HepG2 (cell line): ENCODE results near the gene C1QC. TPM values are rescaled to one million over a fixed set of nuclear protein-coding genes. Genes with fewer than 3 reads are reported as not detected.

Source experiments
- ATAC-seq: fragments of 200-7000 bp; cut with Tn5 transposase; 3 replicates; pipeline ENCODE4 v1.9.1; 2020; ENCODE audit warnings: mild to moderate bottlenecking, moderate library complexity
- BruUV-seq: library from RNA; stranded (reverse); fragments of 400-500 nt; replicated peaks from 2 replicates; lab custom pipeline; 2021; lab: Mats Ljungman, UMichigan
- CTCF ChIA-PET: fragments of 300-600 bp; formaldehyde crosslinking; extraction: SDS; loops from one replicate; lab custom pipeline; 2021; ENCODE audit warnings: low total read pairs, inconsistent platforms, low intra/inter-chr PET ratio; lab: Yijun Ruan, JAX
- POLR2A ChIA-PET: fragments of 350-600 bp; sonication (Branson Sonifier 250); formaldehyde crosslinking; loops from one replicate; lab custom pipeline; 2020; ENCODE audit warnings: antibody characterized with exemption, inconsistent platforms; lab: Yijun Ruan, JAX
- DNase-seq: peaks from one replicate; pipeline ENCODE4 v3.0.0-alpha.2; 2015; ENCODE audit warnings: low spot score
- FAIRE-seq: peaks from 3 replicates; lab custom pipeline; 2011; peaks lifted over from hg19 to GRCh38; lab: Jason Lieb, UNC
- H2AFZ ChIP-seq: one replicate; pipeline ENCODE4 v1.6.1; 2011; ENCODE audit warnings: low read length, inconsistent platforms
- H3K27ac ChIP-seq: fragments of 300-600 bp; 3 replicates; pipeline ENCODE4 v1.8.0; 2011; ENCODE audit warnings: mixed run types, mild to moderate bottlenecking, mixed read lengths, low read length, inconsistent platforms; ENCODE audit not compliant: insufficient read depth; ENCODE audit errors: extremely low read length
- H3K27me3 ChIP-seq, 2 experiments: fragments of 200-600 bp in 1 of 2; 2 replicates in 1 of 2; 3 replicates in 1 of 2; pipeline versions ENCODE4 v1.6.0 to v1.8.0; 2011; ENCODE audit warnings: low read length in 2 of 2, mild to moderate bottlenecking in 2 of 2, moderate library complexity in 2 of 2, inconsistent platforms in 1 of 2; ENCODE audit not compliant: insufficient read depth in 2 of 2, control insufficient read depth in 1 of 2
- H3K36me3 ChIP-seq, 2 experiments: fragments of 200-600 bp in 1 of 2; replicated peaks in 1 of 2; 2 replicates in 1 of 2; 3 replicates in 1 of 2; pipeline versions ENCODE4 v1.5.1 to v1.8.0; 2011; ENCODE audit warnings: low read length in 2 of 2, inconsistent platforms in 1 of 2; ENCODE audit not compliant: insufficient read depth in 2 of 2, control insufficient read depth in 1 of 2
- H3K4me1 ChIP-seq: 2 replicates; pipeline ENCODE4 v1.5.1; 2012; ENCODE audit warnings: low read length, inconsistent platforms; ENCODE audit not compliant: insufficient read depth
- H3K4me2 ChIP-seq: 2 replicates; pipeline ENCODE4 v1.6.0; 2011; ENCODE audit warnings: low read depth, low read length, inconsistent platforms
- H3K4me3 ChIP-seq, 3 experiments: fragments of 200-600 bp in 1 of 3; sonication (generic), shearing (Covaris generic) in 1 of 3; replicated peaks in 1 of 3; 2 replicates each; pipeline ENCODE4 v1.5.1; 2011 to 2016; ENCODE audit warnings: low read length in 3 of 3, inconsistent platforms in 2 of 3, low read depth in 2 of 3, mild to moderate bottlenecking in 2 of 3, control low read depth in 1 of 3, mixed read lengths in 1 of 3; ENCODE audit not compliant: insufficient read depth in 1 of 3
- H3K79me2 ChIP-seq: one replicate; pipeline ENCODE4 v1.6.1; 2011; ENCODE audit warnings: low read length, inconsistent platforms; ENCODE audit not compliant: insufficient read depth
- H3K9ac ChIP-seq: 2 replicates; pipeline ENCODE4 v1.6.0; 2011; ENCODE audit warnings: mild to moderate bottlenecking, low read depth, low read length, inconsistent platforms; ENCODE audit not compliant: insufficient read depth
- H3K9me3 ChIP-seq: 2 replicates; pipeline ENCODE4 v1.5.1; 2012; ENCODE audit warnings: mild to moderate bottlenecking, low read length
- H4K20me1 ChIP-seq: 2 replicates; pipeline ENCODE4 v1.6.0; 2011; ENCODE audit warnings: inconsistent platforms, mild to moderate bottlenecking, low read length, moderate library complexity; ENCODE audit not compliant: insufficient read depth
- HMG20A ChIP-seq: IDR thresholded peaks from 2 replicates; pipeline ENCODE4 v1.6.1; 2016; ENCODE audit warnings: borderline replicate concordance
- KDM3A ChIP-seq: IDR thresholded peaks from 2 replicates; pipeline ENCODE4 v1.6.1; 2018; ENCODE audit warnings: low read depth, missing compliant biosample characterization
- KMT2B ChIP-seq: IDR thresholded peaks from 2 replicates; pipeline ENCODE4 v1.6.1; 2016; ENCODE audit warnings: missing genetic modification reagents, missing compliant biosample characterization
- MED1 ChIP-seq: sonication (generic); formaldehyde crosslinking; IDR thresholded peaks from 2 replicates; pipeline ENCODE4 v1.4.0; 2020; ENCODE audit warnings: missing genetic modification reagents
- NFE2L1 ChIP-seq: sonication (generic); formaldehyde crosslinking; IDR thresholded peaks from 2 replicates; pipeline ENCODE4 v1.4.0; 2020; ENCODE audit warnings: missing genetic modification reagents, mild to moderate bottlenecking, borderline replicate concordance
- ZFP37 ChIP-seq: sonication (generic); formaldehyde crosslinking; IDR thresholded peaks from 2 replicates; pipeline ENCODE4 v1.4.0; 2020; ENCODE audit warnings: missing genetic modification reagents, borderline replicate concordance
- ZKSCAN8 ChIP-seq: IDR thresholded peaks from 2 replicates; pipeline ENCODE4 v1.6.1; 2016; ENCODE audit warnings: borderline replicate concordance, missing genetic modification reagents, missing compliant biosample characterization
- ZNF143 ChIP-seq: sonication (generic); formaldehyde crosslinking; IDR thresholded peaks from 2 replicates; pipeline ENCODE4 v1.4.0; 2020; ENCODE audit warnings: missing genetic modification reagents
- ZNF263 ChIP-seq: sonication (generic); formaldehyde crosslinking; IDR thresholded peaks from 2 replicates; pipeline ENCODE4 v1.4.0; 2020; ENCODE audit warnings: missing genetic modification reagents
- ZNF317 ChIP-seq: sonication (generic); formaldehyde crosslinking; IDR thresholded peaks from 2 replicates; pipeline ENCODE4 v1.5.0; 2020; ENCODE audit warnings: mild to moderate bottlenecking, missing genetic modification reagents
- ZNF326 ChIP-seq: sonication (generic); formaldehyde crosslinking; IDR thresholded peaks from 2 replicates; pipeline ENCODE4 v1.4.0; 2020; ENCODE audit warnings: missing genetic modification reagents, borderline replicate concordance
- ZNF7 ChIP-seq: IDR thresholded peaks from 2 replicates; pipeline ENCODE4 v1.6.1; 2016; ENCODE audit warnings: missing biosample characterization, missing genetic modification reagents
- ZNF713 ChIP-seq: sonication (generic); formaldehyde crosslinking; IDR thresholded peaks from 2 replicates; pipeline ENCODE4 v1.4.0; 2020; ENCODE audit warnings: mild to moderate bottlenecking, missing genetic modification reagents
- ZNF724P ChIP-seq: sonication (generic); formaldehyde crosslinking; IDR thresholded peaks from 2 replicates; pipeline ENCODE4 v1.8.0; 2022; ENCODE audit warnings: missing genetic modification reagents, borderline replicate concordance
- ZNF780A ChIP-seq: sonication (generic); formaldehyde crosslinking; IDR thresholded peaks from 2 replicates; pipeline ENCODE4 v1.8.0; 2022; ENCODE audit warnings: mild to moderate bottlenecking, missing genetic modification reagents, moderate library complexity
- ZNF83 ChIP-seq: sonication (generic); formaldehyde crosslinking; IDR thresholded peaks from 2 replicates; pipeline ENCODE4 v1.4.0; 2020; ENCODE audit warnings: missing genetic modification reagents, mild to moderate bottlenecking, borderline replicate concordance
- ZSCAN12 ChIP-seq: sonication (generic); formaldehyde crosslinking; IDR thresholded peaks from 2 replicates; pipeline ENCODE4 v1.9.0; 2021; ENCODE audit warnings: mild to moderate bottlenecking, missing genetic modification reagents
- WGBS: methylation state at CpG from one replicate; pipeline ENCODE4 v1.1.6; 2017; ENCODE audit warnings: low lambda C conversion rate; 5-methylcytosine and 5-hydroxymethylcytosine counted together
- in situ Hi-C: cut with HindIII; loops from 2 replicates; pipeline ENCODE4 v1.10.0; 2017; ENCODE audit warnings: low pct_unique_long_range_greater_than_20kb; ENCODE audit not compliant: extremely low pct_ligation_motif_present
- intact Hi-C: fragments of 100-400 bp; cut with micrococcal nuclease; formaldehyde crosslinking; loops from one replicate; pipeline ENCODE4 v1.10.0; 2022; ENCODE audit not compliant: unreplicated experiment
- polyA plus RNA-seq, 8 experiments: library from polyadenylated mRNA; depleted of rRNA in 3 of 8; stranded (reverse) in 7 of 8; unstranded in 1 of 8; fragments of >200 nt; fragmentation: Illumina TruSeq in 4 of 8; extraction: Trizol in 4 of 8; gene quantifications; 2 replicates each; pipeline versions ENCODE4 v1.2.1 to v1.2.3, GENCODE V29; 2011 to 2016; ENCODE audit warnings: low read depth in 4 of 8, missing spikeins in 1 of 8, mixed read lengths in 1 of 8; ENCODE audit not compliant: insufficient read depth in 1 of 8
- total RNA-seq, 5 experiments: library from RNA; depleted of rRNA; stranded (reverse); fragments of >200 nt; fragmentation: Illumina TruSeq; extraction: Trizol; gene quantifications; 2 replicates each; pipeline ENCODE4 v1.2.3, GENCODE V29; 2016; ENCODE audit warnings: low read depth in 1 of 5
- TF ChIP-seq, protein P1 (sequence below): sonication (generic); formaldehyde crosslinking; IDR thresholded peaks from 2 replicates; pipeline ENCODE4 v1.8.1; 2023; ENCODE audit warnings: missing genetic modification reagents, mild to moderate bottlenecking, borderline replicate concordance
- TF ChIP-seq, protein P2 (sequence below): fragments of 450-650 bp; IDR thresholded peaks from 2 replicates; pipeline ENCODE4 v1.6.1; 2017; ENCODE audit warnings: mild to moderate bottlenecking
- TF ChIP-seq, protein P3 (sequence below): sonication (generic); formaldehyde crosslinking; IDR thresholded peaks from 2 replicates; pipeline ENCODE4 v1.9.0; 2021; ENCODE audit warnings: missing genetic modification reagents, borderline replicate concordance

Gene C1QC
- total and polyA plus RNA-seq, 2 of the 13 experiments (the other 11 are each of a cell fraction or from before 2014, with no cell fraction given), result not detected

DNA sequence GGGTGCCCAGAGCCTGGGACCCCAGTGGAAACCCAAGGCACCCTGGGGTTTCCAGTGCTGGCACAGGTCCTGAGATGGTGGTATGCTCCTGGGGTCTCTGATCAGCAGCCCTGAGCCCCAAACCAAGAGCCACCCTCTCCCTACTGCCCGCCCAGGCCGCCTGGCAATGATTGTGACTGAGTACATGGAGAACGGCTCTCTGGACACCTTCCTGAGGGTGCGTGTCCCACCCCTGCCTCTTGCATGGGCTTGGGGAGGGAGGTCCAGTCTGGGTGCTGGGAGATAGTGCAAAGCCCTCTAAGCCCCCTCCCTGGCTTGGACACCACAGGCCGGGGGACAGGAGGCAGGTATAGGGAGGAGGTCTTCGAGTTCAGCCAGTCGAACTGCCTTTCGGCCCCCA lies 45.4 kb upstream of the C1QC start:
- WGBS, result no CpG with 5 or more reads among the region's 8 CpGs
- ChIA-PET POLR2A (no interaction called here), CTCF (no interaction called here)
- no peaks in the 10 kb centered on the region for H3K36me3 ChIP-seq
- H3K4me2 ChIP-seq, result no peak overlapping the region
- H3K4me3 ChIP-seq, result no peak overlapping the region
- H3K27ac ChIP-seq, result no peak overlapping the region
- no peak overlapping the region for H3K9ac ChIP-seq
- no peak for TF ChIP-seq KDM3A (CRISPR knock-in tag)
- no peak for TF ChIP-seq ZNF780A (CRISPR knock-in tag)
- TF ChIP-seq, protein P1, sequence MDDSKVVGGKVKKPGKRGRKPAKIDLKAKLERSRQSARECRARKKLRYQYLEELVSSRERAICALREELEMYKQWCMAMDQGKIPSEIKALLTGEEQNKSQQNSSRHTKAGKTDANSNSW (CRISPR knock-in tag), result no peak
- TF ChIP-seq ZNF713 (CRISPR knock-in tag), result no peak
- no peak for TF ChIP-seq MED1 (CRISPR knock-in tag)
- TF ChIP-seq ZNF317 (CRISPR knock-in tag), result no peak
- TF ChIP-seq, protein P2, sequence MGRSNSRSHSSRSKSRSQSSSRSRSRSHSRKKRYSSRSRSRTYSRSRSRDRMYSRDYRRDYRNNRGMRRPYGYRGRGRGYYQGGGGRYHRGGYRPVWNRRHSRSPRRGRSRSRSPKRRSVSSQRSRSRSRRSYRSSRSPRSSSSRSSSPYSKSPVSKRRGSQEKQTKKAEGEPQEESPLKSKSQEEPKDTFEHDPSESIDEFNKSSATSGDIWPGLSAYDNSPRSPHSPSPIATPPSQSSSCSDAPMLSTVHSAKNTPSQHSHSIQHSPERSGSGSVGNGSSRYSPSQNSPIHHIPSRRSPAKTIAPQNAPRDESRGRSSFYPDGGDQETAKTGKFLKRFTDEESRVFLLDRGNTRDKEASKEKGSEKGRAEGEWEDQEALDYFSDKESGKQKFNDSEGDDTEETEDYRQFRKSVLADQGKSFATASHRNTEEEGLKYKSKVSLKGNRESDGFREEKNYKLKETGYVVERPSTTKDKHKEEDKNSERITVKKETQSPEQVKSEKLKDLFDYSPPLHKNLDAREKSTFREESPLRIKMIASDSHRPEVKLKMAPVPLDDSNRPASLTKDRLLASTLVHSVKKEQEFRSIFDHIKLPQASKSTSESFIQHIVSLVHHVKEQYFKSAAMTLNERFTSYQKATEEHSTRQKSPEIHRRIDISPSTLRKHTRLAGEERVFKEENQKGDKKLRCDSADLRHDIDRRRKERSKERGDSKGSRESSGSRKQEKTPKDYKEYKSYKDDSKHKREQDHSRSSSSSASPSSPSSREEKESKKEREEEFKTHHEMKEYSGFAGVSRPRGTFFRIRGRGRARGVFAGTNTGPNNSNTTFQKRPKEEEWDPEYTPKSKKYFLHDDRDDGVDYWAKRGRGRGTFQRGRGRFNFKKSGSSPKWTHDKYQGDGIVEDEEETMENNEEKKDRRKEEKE, result no peak
- no peak for TF ChIP-seq ZNF263 (CRISPR knock-in tag)
- TF ChIP-seq HMG20A (CRISPR knock-in tag), result no peak
- no peak for TF ChIP-seq ZNF7 (CRISPR knock-in tag)
- no peak for TF ChIP-seq ZNF724P (CRISPR knock-in tag)
- no peak for TF ChIP-seq ZNF83 (CRISPR knock-in tag)
- no peak for TF ChIP-seq ZNF326 (CRISPR knock-in tag)
- TF ChIP-seq ZFP37 (CRISPR knock-in tag), result no peak
- TF ChIP-seq, protein P3, sequence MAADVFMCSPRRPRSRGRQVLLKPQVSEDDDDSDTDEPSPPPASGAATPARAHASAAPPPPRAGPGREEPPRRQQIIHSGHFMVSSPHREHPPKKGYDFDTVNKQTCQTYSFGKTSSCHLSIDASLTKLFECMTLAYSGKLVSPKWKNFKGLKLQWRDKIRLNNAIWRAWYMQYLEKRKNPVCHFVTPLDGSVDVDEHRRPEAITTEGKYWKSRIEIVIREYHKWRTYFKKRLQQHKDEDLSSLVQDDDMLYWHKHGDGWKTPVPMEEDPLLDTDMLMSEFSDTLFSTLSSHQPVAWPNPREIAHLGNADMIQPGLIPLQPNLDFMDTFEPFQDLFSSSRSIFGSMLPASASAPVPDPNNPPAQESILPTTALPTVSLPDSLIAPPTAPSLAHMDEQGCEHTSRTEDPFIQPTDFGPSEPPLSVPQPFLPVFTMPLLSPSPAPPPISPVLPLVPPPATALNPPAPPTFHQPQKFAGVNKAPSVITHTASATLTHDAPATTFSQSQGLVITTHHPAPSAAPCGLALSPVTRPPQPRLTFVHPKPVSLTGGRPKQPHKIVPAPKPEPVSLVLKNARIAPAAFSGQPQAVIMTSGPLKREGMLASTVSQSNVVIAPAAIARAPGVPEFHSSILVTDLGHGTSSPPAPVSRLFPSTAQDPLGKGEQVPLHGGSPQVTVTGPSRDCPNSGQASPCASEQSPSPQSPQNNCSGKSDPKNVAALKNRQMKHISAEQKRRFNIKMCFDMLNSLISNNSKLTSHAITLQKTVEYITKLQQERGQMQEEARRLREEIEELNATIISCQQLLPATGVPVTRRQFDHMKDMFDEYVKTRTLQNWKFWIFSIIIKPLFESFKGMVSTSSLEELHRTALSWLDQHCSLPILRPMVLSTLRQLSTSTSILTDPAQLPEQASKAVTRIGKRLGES (CRISPR knock-in tag), result no peak
- TF ChIP-seq ZSCAN12 (CRISPR knock-in tag), result no peak
- no peak for TF ChIP-seq ZNF143 (CRISPR knock-in tag)
- no peak for TF ChIP-seq KMT2B
- no peak for TF ChIP-seq ZKSCAN8
- no peak for TF ChIP-seq NFE2L1
- no peaks in the 10 kb centered on the region for H3K79me2 ChIP-seq
- in situ Hi-C loops, result no loop called here
- no peaks in the 10 kb centered on the region for H3K9me3 ChIP-seq
- FAIRE-seq, result no peak
- no TSS peak for BruUV-seq
- H2AFZ ChIP-seq, result no peak overlapping the region
- peaks cover 23 to 79% of the 10 kb centered on the region in 2 experiments; a peak in 4 of 5 replicates for H3K27me3 ChIP-seq
- no peaks in the 10 kb centered on the region for H3K4me1 ChIP-seq
- no peak for ATAC-seq
- no peaks in the 10 kb centered on the region for H4K20me1 ChIP-seq
- no peak for DNase-seq
- intact Hi-C loops, result no loop called here
